Gastroesophageal sphincter (tissue), 3 donors: ENCODE results near the gene WSB2.

Experiments used
- CTCF ChIP-seq, 4 experiments: fragments of 200-600 bp in 2 of 4; fragments of 450-650 bp in 2 of 4; sonication (generic) in 1 of 4; IDR thresholded peaks; one replicate each; pipeline ENCODE4 v1.5.1; 2017 to 2019; ENCODE audit warnings: antibody characterized with exemption in 4 of 4, mild to moderate bottlenecking in 2 of 4, moderate library complexity in 2 of 4
- POLR2AphosphoS5 ChIP-seq: sonication (generic); formaldehyde crosslinking; IDR thresholded peaks from one replicate; pipeline ENCODE4 v1.6.1; 2017; ENCODE audit warnings: antibody characterized with exemption

- no peak for TF ChIP-seq POLR2AphosphoS5
- no peak for TF ChIP-seq CTCF (IDR thresholded peaks at IDR 0.05)
Observed at GRCh38 chr12:118058227-118058626, 2.8 kb downstream of the WSB2 start.
